Superior temporal gyrus (tissue), 1 donor: ENCODE data around the gene ITLN2.
A peak's percentile ranks its signal among the peaks of the same experiment; 100 is the strongest.
"Not testable (repeated sequence)": the region's sequence is repeated elsewhere in the genome, so short reads cannot be mapped to it uniquely, and the experiment has no call there.

Source experiments
- DNase-seq: peaks from one replicate; pipeline ENCODE4 v3.0.0-alpha.2; 2016; ENCODE audit errors: extremely low spot score

ITLN2 gene

GRCh38 chr1:160953030-160953429, 1.6 kb downstream of the ITLN2 start:
- no peak for DNase-seq

- DNase-seq, result no peak
Observed at GRCh38 chr1:160952129-160952510, 2.5 kb downstream of the ITLN2 start.

DNA sequence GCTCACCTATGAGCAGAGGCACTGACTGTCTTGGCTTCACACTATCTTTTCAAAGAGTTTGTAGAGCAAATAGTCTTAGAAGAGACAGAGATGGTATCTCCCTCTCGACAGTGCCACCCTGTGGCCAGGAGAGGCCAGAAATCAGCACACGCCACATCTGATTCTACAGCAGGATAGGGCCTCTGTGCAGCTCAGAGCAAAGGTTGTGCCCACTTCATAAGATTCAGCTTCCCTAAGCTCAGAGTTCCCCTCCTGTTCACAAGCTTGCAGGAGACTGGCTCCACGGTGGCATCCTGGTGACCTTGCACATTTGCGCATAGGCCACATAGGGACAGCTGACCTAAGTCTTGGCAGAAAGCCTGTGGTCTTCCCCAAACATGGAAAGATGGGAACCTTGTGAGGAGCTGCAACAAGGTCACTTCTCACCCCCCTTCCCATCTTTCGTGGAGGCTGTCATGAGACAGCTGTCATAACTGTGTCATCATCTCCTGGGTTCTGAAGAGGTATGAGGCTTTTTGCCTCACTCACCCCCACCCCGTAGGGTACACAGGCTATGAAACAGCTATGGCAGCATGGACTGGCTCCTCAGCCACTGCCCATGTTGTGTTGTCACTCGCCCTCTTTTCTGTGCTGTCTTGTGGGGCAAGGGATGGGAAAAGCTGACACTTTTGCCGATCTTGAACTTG, 3.0 kb downstream of the ITLN2 start:
- DNase-seq, result peak; percentile 79

GRCh38 chr1:160950657-160951056, 4.0 kb downstream of the ITLN2 start:
- no peak for DNase-seq

GRCh38 chr1:160949881-160950280, 4.7 kb downstream of the ITLN2 start:
- DNase-seq, result no peak

DNA sequence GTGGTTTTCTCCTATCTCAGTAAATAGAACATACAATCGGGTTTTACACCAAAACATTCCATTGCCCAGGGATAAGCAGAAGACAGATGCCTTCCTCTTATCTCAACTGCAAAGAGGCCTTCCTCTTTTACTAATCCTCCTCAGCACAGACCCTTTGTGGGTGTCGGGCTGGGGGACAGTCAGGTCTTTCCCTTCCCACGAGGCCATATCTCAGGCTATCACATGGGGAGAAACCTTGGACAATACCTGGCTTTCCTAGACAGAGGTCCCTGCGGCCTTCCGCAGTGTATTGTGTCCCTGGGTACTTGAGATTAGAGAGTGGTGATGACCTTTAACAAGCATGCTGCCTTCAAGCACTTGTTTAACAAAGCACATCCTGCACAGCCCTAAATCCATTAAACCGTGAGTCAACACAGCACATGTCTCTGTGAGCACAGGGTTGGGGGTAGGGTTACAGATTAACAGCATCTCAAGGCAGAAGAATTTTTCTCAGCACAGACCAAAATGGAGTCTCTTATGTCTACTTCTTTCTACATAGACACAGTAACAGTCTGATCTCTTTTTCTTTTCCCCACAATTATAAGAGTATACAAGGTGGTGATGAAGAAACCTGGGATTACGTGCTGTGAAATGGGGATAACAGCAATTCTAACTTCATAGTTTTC, 5.3 kb downstream of the ITLN2 start:
- DNase-seq, result not testable (repeated sequence)

DNA sequence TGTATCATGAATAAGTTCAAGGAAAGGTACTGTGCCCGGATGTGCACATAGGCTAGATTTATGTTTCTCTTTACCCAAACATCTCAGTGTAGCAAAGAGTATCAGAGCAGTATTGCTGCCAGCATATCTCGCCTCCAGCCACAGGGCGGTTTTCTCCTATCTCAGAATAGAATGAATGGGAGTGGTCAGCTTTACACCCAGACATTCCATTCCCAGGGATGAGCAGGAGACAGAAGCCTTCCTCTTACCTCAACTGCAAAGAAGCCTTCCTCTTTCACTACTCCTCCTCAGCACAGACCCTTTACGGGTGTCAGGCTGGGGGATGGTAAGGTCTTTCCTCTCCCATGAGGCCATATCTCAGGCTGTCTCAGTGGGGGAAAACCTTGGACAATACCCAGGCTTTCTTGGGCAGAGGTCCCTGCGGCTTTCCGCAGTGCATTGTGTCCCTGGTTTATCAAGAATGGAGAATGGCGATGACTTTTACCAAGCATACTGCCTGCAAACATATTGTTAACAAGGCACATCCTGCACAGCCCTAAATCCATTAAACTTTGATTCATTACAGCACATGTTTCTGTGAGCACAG, 7.3 kb downstream of the ITLN2 start:
- DNase-seq, result not testable (repeated sequence)

DNA sequence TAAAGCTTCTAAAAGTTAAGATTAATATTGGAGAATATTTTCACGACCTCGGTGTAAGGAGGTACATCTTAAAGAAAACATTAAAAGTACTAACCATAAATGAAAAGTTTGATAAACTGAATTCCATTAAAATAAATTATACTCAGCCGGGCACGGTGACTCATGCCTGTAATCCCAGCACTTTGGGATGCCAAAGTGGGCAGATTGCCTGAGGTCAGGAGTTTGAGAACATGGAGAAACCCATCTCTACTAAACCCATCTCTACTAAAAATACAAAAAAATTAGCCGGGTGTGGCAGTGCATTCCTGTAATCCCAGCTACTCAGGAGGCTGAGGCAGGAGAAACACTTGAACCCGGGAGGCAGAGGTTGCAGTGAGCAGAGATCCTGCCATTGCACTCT, 8.7 kb downstream of the ITLN2 start:
- DNase-seq, result not testable (repeated sequence)

DNA sequence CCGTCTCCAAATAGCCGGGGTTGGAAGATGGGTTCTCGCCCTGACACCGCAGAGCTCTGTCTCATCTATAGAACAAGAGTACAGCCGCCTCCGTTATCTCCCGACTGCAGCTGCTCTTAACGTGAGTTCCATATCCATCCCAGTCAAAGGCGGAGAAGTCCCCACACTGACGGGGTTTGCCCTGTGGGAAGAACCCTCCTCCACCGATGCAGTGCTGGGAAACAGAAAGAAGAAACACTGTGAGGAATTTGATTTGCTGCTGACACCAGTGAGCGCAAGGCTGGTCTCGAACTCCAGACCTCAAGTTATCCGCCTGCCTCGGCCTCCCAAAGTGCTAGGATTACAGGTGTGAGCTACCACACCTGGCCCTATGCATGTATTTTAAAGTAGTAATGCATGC, 9.5 kb downstream of the ITLN2 start:
- DNase-seq, result no peak

DNA sequence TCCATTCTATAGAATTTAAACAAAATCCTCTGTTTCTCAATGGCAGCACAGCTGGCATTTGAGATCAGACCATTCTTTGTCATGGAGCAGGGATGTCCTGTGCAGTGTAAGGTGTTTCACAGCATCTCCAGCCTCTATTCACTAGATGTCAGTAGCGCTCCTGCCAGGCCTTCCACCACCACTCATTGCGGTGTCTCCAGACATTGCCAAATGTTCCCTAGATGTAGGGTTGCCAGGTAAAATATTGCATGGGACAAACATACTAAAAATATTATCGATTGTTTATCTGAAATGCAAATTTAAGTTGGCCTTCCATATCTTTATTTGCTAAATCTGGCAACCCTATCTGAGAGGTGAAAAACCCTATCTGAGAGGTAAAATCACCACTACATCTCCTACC, 11.7 kb downstream of the ITLN2 start:
- no peak for DNase-seq

DNA sequence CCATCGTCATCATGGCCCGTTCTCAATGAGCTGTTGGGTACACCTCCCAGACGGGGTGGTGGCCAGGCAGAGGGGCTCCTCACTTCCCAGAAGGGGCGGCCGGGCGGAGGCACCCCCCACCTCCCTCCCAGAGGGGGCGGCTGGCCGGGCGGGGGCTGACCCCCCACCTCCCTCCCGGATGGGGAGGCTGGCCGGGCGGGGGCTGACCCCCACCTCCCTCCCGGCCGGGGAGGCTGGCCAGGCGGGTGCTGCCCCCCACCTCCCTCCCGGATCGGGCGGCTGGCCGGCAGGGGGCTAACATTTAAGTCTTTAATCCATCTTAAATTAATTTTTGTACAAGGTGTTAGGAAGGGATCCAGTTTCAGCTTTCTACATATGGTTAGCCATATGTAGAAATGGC, 17.9 kb downstream of the ITLN2 start:
- DNase-seq, result not testable (repeated sequence)

- no peak for DNase-seq
Observed at GRCh38 chr1:160935527-160936258, 18.9 kb downstream of the ITLN2 start.

DNA sequence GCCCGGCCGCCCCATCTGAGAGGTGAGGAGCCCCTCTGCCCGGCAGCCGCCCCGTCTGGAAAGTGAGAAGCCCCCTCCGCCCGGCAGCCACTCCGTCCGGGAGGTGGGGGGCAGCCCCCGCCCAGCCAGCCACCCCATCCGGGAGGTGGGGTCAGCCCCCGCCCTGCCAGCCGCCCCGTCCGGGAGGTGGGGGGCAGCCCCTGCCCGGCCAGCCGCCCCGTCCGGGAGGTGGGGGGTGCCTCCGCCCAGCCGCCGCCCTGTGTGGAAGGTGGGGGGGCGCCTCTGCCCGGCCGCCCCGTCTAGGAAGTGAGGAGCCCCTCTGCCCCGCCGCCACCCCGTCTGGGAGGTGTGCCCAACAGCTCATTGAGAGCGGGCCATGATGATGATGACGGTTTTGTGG, 21.3 kb downstream of the ITLN2 start:
- DNase-seq, result not testable (repeated sequence)

- no peak for DNase-seq
Observed at GRCh38 chr1:160925652-160926244, 28.9 kb downstream of the ITLN2 start.

GRCh38 chr1:160924791-160925651, 29.6 kb downstream of the ITLN2 start:
- DNase-seq, result no peak

GRCh38 chr1:160916666-160917065, 37.9 kb downstream of the ITLN2 start:
- DNase-seq, result no peak

DNA sequence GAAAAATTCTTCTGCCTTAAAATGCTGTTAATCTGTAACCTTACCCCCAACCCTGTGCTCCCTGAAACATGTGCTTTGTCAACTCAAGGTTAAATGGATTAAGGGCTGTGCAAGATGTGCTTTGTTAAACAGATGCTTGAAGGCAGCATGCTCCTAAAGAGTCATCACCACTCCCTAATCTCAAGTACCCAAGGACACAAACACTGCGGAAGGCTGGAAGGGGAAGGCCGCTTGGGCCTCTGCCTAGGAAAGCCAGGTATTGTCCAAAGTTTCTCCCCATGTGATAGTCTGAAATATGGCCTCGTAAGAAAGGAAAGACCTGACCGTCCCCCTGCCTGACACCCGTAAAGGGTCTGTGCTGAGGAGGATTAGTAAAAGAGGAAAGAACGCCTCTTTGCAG, 41.4 kb downstream of the ITLN2 start:
- not testable (repeated sequence) for DNase-seq

DNA sequence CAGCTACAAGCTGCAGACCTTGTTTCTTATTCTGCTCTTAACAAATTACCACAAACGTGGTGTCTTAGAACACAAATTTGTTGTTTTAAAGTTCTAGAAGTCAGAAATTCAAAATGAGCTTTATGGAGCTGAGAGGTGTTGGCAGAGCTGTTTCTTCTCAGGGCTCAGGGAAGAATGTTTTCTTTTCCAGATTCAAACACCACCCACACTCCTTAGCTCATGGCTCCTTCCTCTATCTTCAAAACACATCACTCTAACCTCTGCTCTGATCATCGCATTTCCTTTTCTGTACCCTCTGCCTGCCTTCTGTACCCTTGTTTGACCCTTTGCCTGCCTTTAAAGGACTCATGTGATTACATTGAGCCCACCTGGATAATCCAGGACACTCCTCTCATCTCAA, 42.7 kb downstream of the ITLN2 start:
- no peak for DNase-seq

DNA sequence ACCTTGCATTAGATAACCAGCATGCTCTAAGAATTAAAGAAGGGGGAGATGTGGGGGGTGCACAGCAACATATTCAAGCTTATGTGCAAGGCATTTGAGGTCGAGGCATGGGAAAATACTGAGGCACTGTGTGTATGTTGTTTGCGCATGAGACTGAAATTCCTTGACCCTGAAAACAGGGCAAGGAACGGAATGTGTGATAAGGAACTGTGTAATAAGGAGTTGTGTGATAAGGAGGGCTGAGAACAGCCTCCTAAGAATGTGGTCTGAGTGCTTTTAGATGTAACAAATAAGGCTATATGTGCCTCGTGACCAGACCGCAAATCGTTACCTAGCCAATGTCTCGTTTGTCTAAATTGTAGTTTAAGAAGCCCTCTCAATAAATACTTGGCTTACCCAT, 43.2 kb downstream of the ITLN2 start:
- no peak for DNase-seq

DNA sequence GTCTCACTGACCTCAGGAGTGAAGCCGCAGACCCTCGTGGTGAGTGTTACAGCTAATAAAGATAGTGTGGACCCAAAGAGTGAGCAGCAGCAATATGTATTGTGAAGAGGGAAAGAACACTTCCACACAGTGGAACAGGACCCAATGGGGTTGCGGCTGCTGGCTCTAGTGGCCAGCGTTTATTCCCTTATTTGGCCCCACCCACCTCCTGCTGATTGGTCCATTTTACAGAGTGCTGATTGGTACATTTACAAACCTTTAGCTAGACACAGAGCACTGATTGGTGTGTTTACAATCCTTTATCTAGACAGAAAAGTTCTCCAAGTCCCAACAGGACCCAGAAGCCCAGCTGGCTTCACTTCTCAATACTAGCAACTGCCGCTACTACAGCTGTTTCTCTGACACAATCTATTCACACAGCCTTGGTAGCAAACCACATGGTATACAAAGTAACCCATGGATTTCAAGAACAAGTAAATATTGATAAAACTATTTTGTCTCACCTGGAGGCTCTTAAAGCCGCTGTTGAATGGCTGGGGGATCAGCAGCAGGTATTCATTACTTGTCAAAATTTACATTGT, 44.3 kb downstream of the ITLN2 start:
- DNase-seq, result no peak

GRCh38 chr1:160907976-160908375, 46.6 kb downstream of the ITLN2 start:
- no peak for DNase-seq
